HepG2 (cell line): ENCODE measurements around the gene MRPL50. TPM values are rescaled to one million over a fixed set of nuclear protein-coding genes. Genes with fewer than 3 reads are reported as not detected.

Experiments
- AGO1 ChIP-seq: fragments of 200-400 bp; formaldehyde crosslinking; IDR thresholded peaks from 2 replicates; pipeline ENCODE4 v1.6.1; 2017; ENCODE audit warnings: mild to moderate bottlenecking, low read depth, low read length, moderate library complexity; ENCODE audit not compliant: poor library complexity, severe bottlenecking
- ARNT2 ChIP-seq: sonication (generic); formaldehyde crosslinking; IDR thresholded peaks from 2 replicates; pipeline ENCODE4 v1.8.0; 2022; ENCODE audit warnings: mild to moderate bottlenecking, low read depth, missing genetic modification reagents, moderate library complexity
- GTF2F1 ChIP-seq: fragments of 150-350 bp; IDR thresholded peaks from 2 replicates; pipeline ENCODE4 v1.6.1; 2014; ENCODE audit warnings: low read length
- KDM1A ChIP-seq: IDR thresholded peaks from 2 replicates; pipeline ENCODE4 v1.6.1; 2016; ENCODE audit warnings: missing compliant biosample characterization
- LCORL ChIP-seq, 2 experiments: fragments of 450-650 bp in 1 of 2; sonication (generic) in 1 of 2; formaldehyde crosslinking in 1 of 2; IDR thresholded peaks; 2 replicates each; pipeline versions ENCODE4 v1.5.0 to v1.6.1; 2017 to 2020; ENCODE audit warnings: antibody characterized with exemption in 1 of 2, missing genetic modification reagents in 1 of 2
- MIXL1 ChIP-seq: IDR thresholded peaks from 2 replicates; pipeline ENCODE4 v1.6.1; 2016
- PHF5A ChIP-seq: IDR thresholded peaks from one replicate; pipeline ENCODE4 v1.6.1; 2018; ENCODE audit warnings: low read depth, missing genetic modification reagents; ENCODE audit not compliant: unreplicated experiment
- PRMT3 ChIP-seq: sonication (generic); formaldehyde crosslinking; IDR thresholded peaks from 2 replicates; pipeline ENCODE4 v1.8.1; 2022; ENCODE audit warnings: low read depth, mild to moderate bottlenecking, moderate library complexity, missing genetic modification reagents, borderline replicate concordance
- RARA ChIP-seq: IDR thresholded peaks from 2 replicates; pipeline ENCODE4 v1.6.1; 2016; ENCODE audit warnings: missing genetic modification reagents, missing compliant biosample characterization
- REXO4 ChIP-seq: sonication (generic); formaldehyde crosslinking; IDR thresholded peaks from 2 replicates; pipeline ENCODE4 v1.8.0; 2022; ENCODE audit warnings: missing genetic modification reagents, mild to moderate bottlenecking, borderline replicate concordance
- RORA ChIP-seq: sonication (generic); formaldehyde crosslinking; IDR thresholded peaks from 2 replicates; pipeline ENCODE4 v1.5.0; 2020; ENCODE audit warnings: mild to moderate bottlenecking, missing genetic modification reagents, moderate library complexity
- ZBTB10 ChIP-seq: sonication (generic); formaldehyde crosslinking; IDR thresholded peaks from 2 replicates; pipeline ENCODE4 v1.4.0; 2020; ENCODE audit warnings: missing genetic modification reagents, borderline replicate concordance
- ZBTB20 ChIP-seq: sonication (generic); formaldehyde crosslinking; IDR thresholded peaks from 2 replicates; pipeline ENCODE4 v1.8.1; 2023; ENCODE audit warnings: missing genetic modification reagents, low read depth, mild to moderate bottlenecking, borderline replicate concordance
- ZNF557 ChIP-seq: sonication (generic); formaldehyde crosslinking; IDR thresholded peaks from 2 replicates; pipeline ENCODE4 v1.4.0; 2020; ENCODE audit warnings: missing genetic modification reagents
- ZNF639 ChIP-seq: conservative IDR thresholded peaks from 2 replicates; pipeline ENCODE4 v1.6.1; 2018; ENCODE audit warnings: missing genetic modification reagents
- ZNF672 ChIP-seq: sonication (generic); formaldehyde crosslinking; IDR thresholded peaks from 2 replicates; pipeline ENCODE4 v1.8.1; 2022; ENCODE audit warnings: missing genetic modification reagents
- polyA plus RNA-seq, 8 experiments: library from polyadenylated mRNA; depleted of rRNA in 3 of 8; stranded (reverse) in 7 of 8; unstranded in 1 of 8; fragments of >200 nt; fragmentation: Illumina TruSeq in 4 of 8; extraction: Trizol in 4 of 8; gene quantifications; 2 replicates each; pipeline versions ENCODE4 v1.2.1 to v1.2.3, GENCODE V29; 2011 to 2016; ENCODE audit warnings: low read depth in 4 of 8, missing spikeins in 1 of 8, mixed read lengths in 1 of 8; ENCODE audit not compliant: insufficient read depth in 1 of 8
- total RNA-seq, 5 experiments: library from RNA; depleted of rRNA; stranded (reverse); fragments of >200 nt; fragmentation: Illumina TruSeq; extraction: Trizol; gene quantifications; 2 replicates each; pipeline ENCODE4 v1.2.3, GENCODE V29; 2016; ENCODE audit warnings: low read depth in 1 of 5
- TF ChIP-seq, protein P1 (sequence below): IDR thresholded peaks from 2 replicates; pipeline ENCODE4 v1.6.1; 2016; ENCODE audit warnings: missing genetic modification reagents, missing compliant biosample characterization
- TF ChIP-seq, protein P2 (sequence below): fragments of 450-650 bp; IDR thresholded peaks from 2 replicates; pipeline ENCODE4 v1.6.1; 2017; ENCODE audit warnings: mild to moderate bottlenecking
- TF ChIP-seq, protein P3 (sequence below): sonication (generic); formaldehyde crosslinking; IDR thresholded peaks from 2 replicates; pipeline ENCODE4 v1.4.0; 2020; ENCODE audit warnings: missing genetic modification reagents

Gene MRPL50
- total and polyA plus RNA-seq, 2 of the 13 experiments (the other 11 are each of a cell fraction or from before 2014, with no cell fraction given) = 37.1 to 70.0 TPM

GRCh38 chr9:101445353-101446029 lies 47.1 kb upstream of the MRPL50 start (continued):
- TF ChIP-seq ZBTB10 (no peak; the same call in 1 of the 2 replicates), GTF2F1 (no peak), AGO1 (no peak), PRMT3 (CRISPR knock-in tag) (no peak), PHF5A (peak; percentile 40), LCORL (IDR thresholded peaks at IDR 0.05) (no peak), LCORL (CRISPR knock-in tag; IDR thresholded peaks at IDR 0.05) (no peak), ZNF672 (CRISPR knock-in tag) (no peak), KDM1A (no peak), RARA (peak; percentile 64), ZNF639 (CRISPR knock-in tag) (no peak), MIXL1 (CRISPR knock-in tag) (no peak), RORA (CRISPR knock-in tag) (no peak), ARNT2 (no peak), ZBTB20 (CRISPR knock-in tag) (0 out of 2 replicates have a peak, but pooled peaks have one; percentile 19), REXO4 (no peak), ZNF557 (CRISPR knock-in tag) (no peak)
- TF ChIP-seq, protein P1, sequence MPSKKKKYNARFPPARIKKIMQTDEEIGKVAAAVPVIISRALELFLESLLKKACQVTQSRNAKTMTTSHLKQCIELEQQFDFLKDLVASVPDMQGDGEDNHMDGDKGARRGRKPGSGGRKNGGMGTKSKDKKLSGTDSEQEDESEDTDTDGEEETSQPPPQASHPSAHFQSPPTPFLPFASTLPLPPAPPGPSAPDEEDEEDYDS (CRISPR knock-in tag) = peak; percentile 61; the same call in 1 of the 2 replicates
- TF ChIP-seq, protein P2, sequence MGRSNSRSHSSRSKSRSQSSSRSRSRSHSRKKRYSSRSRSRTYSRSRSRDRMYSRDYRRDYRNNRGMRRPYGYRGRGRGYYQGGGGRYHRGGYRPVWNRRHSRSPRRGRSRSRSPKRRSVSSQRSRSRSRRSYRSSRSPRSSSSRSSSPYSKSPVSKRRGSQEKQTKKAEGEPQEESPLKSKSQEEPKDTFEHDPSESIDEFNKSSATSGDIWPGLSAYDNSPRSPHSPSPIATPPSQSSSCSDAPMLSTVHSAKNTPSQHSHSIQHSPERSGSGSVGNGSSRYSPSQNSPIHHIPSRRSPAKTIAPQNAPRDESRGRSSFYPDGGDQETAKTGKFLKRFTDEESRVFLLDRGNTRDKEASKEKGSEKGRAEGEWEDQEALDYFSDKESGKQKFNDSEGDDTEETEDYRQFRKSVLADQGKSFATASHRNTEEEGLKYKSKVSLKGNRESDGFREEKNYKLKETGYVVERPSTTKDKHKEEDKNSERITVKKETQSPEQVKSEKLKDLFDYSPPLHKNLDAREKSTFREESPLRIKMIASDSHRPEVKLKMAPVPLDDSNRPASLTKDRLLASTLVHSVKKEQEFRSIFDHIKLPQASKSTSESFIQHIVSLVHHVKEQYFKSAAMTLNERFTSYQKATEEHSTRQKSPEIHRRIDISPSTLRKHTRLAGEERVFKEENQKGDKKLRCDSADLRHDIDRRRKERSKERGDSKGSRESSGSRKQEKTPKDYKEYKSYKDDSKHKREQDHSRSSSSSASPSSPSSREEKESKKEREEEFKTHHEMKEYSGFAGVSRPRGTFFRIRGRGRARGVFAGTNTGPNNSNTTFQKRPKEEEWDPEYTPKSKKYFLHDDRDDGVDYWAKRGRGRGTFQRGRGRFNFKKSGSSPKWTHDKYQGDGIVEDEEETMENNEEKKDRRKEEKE = no peak
- TF ChIP-seq, protein P3, sequence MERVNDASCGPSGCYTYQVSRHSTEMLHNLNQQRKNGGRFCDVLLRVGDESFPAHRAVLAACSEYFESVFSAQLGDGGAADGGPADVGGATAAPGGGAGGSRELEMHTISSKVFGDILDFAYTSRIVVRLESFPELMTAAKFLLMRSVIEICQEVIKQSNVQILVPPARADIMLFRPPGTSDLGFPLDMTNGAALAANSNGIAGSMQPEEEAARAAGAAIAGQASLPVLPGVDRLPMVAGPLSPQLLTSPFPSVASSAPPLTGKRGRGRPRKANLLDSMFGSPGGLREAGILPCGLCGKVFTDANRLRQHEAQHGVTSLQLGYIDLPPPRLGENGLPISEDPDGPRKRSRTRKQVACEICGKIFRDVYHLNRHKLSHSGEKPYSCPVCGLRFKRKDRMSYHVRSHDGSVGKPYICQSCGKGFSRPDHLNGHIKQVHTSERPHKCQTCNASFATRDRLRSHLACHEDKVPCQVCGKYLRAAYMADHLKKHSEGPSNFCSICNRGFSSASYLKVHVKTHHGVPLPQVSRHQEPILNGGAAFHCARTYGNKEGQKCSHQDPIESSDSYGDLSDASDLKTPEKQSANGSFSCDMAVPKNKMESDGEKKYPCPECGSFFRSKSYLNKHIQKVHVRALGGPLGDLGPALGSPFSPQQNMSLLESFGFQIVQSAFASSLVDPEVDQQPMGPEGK (CRISPR knock-in tag) = no peak
